ENCODE results near the gene ADAMTS2. TPM values are rescaled to one million over a fixed set of nuclear protein-coding genes. Genes with fewer than 3 reads are reported as not detected.

ADAMTS2 gene
- total and polyA plus RNA-seq, 11 donors, result 1.1 to 23.0 (median 5.5) TPM

GRCh38 chr5:179336126-179336870 is 9.0 kb downstream of the ADAMTS2 start:
- Histone ChIP-seq H3K4me1 (no peaks in the 10 kb centered on the region), H3K9me3 (no peaks in the 10 kb centered on the region), H3K36me3 (peaks cover 0 to 3% (median 0%) of the 10 kb centered on the region in 9 donors), H3K27me3 (peaks cover 0 to 49% (median 0%) of the 10 kb centered on the region in 9 donors), H3K27ac (no peak overlapping the region), H3K4me3 (no peak overlapping the region)
- no peak for ATAC-seq
- 79 to 88% (median 79%) methylated on average over 36 of the region's 36 CpGs for WGBS, 4 donors
- DNase-seq, result no peak
- intact Hi-C loops (cut with DNase I), result no loop called here
- TF ChIP-seq POLR2A (IDR thresholded peaks at IDR 0.05) (no peak), CTCF (IDR thresholded peaks at IDR 0.05) (no peak)

GRCh38 chr5:179333796-179334761 is 11.2 kb downstream of the ADAMTS2 start:
- Histone ChIP-seq H3K4me1 (no peaks in the 10 kb centered on the region), H3K27me3 (peaks cover 0 to 29% (median 0%) of the 10 kb centered on the region in 9 donors), H3K4me3 (no peak overlapping the region), H3K36me3 (no peaks in the 10 kb centered on the region), H3K27ac (no peak overlapping the region), H3K9me3 (no peaks in the 10 kb centered on the region)
- WGBS, 4 donors, result 76 to 79% (median 78%) methylated on average over 24 of the region's 24 CpGs
- intact Hi-C loops (cut with DNase I), result loop anchor here in 1 of 10 donors (5.0 kb wide), 1 partner anchor 47 kb away; no protein-coding TSS in a partner anchor
- TF ChIP-seq POLR2A (IDR thresholded peaks at IDR 0.05) (no peak), CTCF (IDR thresholded peaks at IDR 0.05) (no peak)
- DNase-seq, result peak in 1 of 5 donors; percentile 52
- no peak for ATAC-seq

- 93 to 98% (median 94%) methylated on average over 10 to 13 of the region's 13 CpGs for WGBS, 4 donors
- Histone ChIP-seq H3K4me1 (no peaks in the 10 kb centered on the region), H3K27me3 (peaks cover 0 to 21% (median 0%) of the 10 kb centered on the region in 9 donors), H3K36me3 (no peaks in the 10 kb centered on the region), H3K4me3 (no peak overlapping the region), H3K27ac (no peak overlapping the region), H3K9me3 (no peaks in the 10 kb centered on the region)
- intact Hi-C loops (cut with DNase I), result loop anchor here in 1 of 10 donors (5.0 kb wide), 1 partner anchor 46 kb away; no protein-coding TSS in a partner anchor
- ATAC-seq (peak in 1 of 4 donors; percentile 13), DNase-seq (peak in 2 of 5 donors; percentile 17 to 52)
- no peak for TF ChIP-seq CTCF (IDR thresholded peaks at IDR 0.05)
- no peak for TF ChIP-seq POLR2A (IDR thresholded peaks at IDR 0.05)
Observed at GRCh38 chr5:179332741-179333290, 12.4 kb downstream of the ADAMTS2 start.
